ENCODE results near the gene PGAP6. TPM values are rescaled to one million over a fixed set of nuclear protein-coding genes. Genes with fewer than 3 reads are reported as not detected.
"Not testable (repeated sequence)": the region's sequence is repeated elsewhere in the genome, so short reads cannot be mapped to it uniquely, and the experiment has no call there.

The PGAP6 gene
- total RNA-seq, 1 experiment from 2014 or later, result 72.4 TPM

DNA sequence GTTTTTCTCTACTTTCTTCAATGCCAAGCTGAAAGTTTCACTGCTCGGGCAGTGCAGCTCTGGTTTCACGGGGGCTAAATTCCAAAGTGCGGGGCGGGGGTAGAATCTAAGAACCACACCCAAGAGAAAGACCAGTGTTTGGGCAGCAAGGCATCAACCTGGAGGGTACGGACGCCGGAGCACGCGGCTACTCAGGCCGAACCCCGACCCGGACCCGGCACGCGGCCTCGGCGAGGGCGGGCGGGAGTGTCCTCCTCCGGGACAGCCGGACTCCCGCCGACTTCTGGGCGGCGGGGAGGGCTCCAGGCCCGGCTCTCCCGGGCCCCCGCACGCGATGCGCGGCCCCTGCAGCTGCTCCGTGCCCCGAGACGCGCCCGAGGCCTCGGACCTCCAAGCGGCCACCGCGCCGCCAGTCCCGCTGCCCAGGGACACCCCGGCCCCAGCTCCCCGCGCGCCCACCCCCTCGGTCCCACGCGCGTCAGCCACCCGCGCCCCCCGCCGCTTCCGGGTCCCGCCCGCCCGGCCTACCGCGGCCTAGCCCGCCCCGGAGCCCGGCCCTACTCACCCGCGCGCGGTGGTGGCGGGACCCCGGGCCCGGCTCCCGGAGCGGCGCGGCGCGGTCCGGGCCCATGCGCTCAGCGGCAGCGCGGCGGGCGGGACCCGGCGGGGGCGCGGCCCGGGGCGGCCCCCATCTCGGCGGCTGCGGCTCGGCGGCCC is 29.8 kb downstream of the PGAP6 start:
- peak; percentile 13 for DNase-seq (ENCODE audit: low read depth)

GRCh38 chr16:350203-350602 is 31.6 kb downstream of the PGAP6 start:
- DNase-seq (ENCODE audit: low read depth), result no peak

- no peak for DNase-seq (ENCODE audit: low read depth)
These were observed 32.6 kb downstream of the PGAP6 start for GRCh38 chr16:349211-349610.

GRCh38 chr16:348495-348894 is 33.3 kb downstream of the PGAP6 start:
- DNase-seq (ENCODE audit: low read depth), result not testable (repeated sequence)

DNA sequence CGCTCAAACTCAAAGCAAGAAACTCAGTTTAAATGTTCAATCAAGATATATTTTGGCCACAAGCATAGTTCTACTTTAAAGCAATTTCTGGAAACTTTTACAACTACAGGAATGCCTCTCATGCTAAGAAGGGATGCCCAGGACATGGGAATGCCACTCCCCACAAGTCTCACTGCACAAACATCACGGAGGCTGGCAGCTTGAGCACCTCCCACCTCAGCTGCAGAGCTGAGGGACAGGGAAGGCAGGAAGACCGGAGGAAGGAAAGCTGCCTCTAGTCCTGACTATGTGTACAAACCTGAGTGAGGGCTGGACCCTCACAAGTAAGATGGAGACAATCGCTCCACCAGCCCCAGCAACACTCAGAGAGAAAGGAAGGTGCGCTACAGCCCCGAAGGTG is 34.6 kb downstream of the PGAP6 start:
- no peak for DNase-seq (ENCODE audit: low read depth)

GRCh38 chr16:346587-346986 is 35.2 kb downstream of the PGAP6 start:
- DNase-seq (ENCODE audit: low read depth), result no peak

- DNase-seq (ENCODE audit: low read depth), result no peak
These were observed 36.0 kb downstream of the PGAP6 start for GRCh38 chr16:345772-346171.

GRCh38 chr16:342455-343213 is 39.1 kb downstream of the PGAP6 start:
- no peak for DNase-seq (ENCODE audit: low read depth)

DNA sequence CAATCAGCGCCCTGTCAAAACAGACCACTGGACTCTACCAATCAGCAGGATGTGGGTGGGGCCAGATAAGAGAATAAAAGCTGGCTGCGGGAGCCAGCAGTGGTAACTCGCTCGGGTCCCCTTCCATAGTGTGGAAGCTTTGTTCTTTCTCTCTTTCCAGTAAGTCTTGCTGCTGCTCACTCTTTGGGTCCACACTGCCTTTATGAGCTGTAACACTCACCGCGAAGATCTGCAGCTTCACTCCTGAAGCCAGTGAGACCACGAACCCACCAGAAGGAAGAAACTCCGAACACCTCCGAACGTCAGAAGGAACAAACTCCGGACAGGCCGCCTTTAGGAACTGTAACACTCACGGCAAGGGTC is 39.8 kb downstream of the PGAP6 start:
- not testable (repeated sequence) for DNase-seq (ENCODE audit: low read depth)

DNA sequence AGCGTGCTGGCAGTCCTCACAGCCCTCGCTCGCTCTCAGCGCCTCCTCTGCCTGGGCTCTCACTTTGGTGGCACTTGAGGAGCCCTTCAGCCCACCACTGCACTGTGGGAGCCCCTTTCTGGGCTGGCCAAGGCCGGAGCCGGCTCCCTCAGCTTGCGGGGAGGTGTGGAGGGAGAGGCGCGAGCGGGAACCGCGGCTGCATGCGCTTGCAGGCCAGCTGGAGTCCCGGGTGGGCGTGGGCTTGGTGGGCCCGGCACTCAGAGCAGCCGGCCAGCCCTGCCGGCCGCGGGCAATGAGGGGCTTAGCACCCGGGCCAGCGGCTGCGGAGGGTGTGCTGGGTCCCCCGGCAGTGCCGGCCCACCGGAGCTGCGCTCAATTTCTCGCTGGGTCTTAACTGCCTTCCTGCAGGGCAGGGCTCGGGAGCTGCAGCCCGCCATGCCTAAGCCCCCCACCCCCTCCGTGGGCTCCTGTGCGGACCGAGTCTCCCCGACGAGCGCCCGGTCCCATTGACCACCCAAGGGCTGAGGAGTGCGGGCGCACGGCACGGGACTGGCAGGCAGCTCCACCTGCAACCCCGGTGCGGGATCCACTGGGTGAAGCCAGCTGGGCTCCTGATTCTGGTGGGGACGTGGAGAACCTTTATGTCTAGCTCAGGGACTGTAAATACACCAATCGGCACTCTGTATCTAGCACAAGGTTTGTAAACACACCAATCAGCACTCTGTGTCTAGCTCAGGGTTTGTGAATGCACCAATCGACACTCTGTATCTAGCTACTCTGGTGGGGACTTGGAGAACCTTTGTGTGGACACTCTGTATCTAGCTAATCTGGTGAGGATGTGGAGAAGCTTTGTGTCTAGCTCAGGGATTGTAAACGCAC is 40.4 kb downstream of the PGAP6 start:
- not testable (repeated sequence) for DNase-seq (ENCODE audit: low read depth)

GRCh38 chr16:340370-341091 is 41.2 kb downstream of the PGAP6 start:
- no peak for DNase-seq (ENCODE audit: low read depth)

- DNase-seq (ENCODE audit: low read depth), result no peak
These were observed 42.1 kb downstream of the PGAP6 start for GRCh38 chr16:339680-340079.

- no peak for DNase-seq (ENCODE audit: low read depth)
These were observed 43.7 kb downstream of the PGAP6 start for GRCh38 chr16:337975-338575.

- DNase-seq (ENCODE audit: low read depth), result no peak
These were observed 44.3 kb downstream of the PGAP6 start for GRCh38 chr16:337437-337836.

DNA sequence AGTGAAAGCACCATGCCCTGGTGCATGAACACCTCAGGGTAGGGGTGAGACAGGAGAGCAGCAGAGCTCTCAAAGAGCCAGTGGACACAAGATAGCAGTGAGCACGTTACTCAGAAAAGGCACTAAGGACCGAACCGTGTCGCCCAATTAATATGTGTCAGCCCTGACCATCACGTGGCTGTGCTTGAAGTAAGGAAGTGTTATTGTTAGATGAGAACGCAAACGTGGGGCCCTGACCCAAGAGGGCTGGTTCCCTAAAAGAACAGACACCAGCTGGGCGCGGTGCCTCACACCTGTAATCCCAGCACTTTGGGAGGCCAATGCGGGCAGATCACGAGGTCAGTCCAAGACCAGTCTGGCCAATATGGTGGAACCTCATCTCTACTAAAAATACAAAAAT is 45.5 kb downstream of the PGAP6 start:
- no peak for DNase-seq (ENCODE audit: low read depth)

DNA sequence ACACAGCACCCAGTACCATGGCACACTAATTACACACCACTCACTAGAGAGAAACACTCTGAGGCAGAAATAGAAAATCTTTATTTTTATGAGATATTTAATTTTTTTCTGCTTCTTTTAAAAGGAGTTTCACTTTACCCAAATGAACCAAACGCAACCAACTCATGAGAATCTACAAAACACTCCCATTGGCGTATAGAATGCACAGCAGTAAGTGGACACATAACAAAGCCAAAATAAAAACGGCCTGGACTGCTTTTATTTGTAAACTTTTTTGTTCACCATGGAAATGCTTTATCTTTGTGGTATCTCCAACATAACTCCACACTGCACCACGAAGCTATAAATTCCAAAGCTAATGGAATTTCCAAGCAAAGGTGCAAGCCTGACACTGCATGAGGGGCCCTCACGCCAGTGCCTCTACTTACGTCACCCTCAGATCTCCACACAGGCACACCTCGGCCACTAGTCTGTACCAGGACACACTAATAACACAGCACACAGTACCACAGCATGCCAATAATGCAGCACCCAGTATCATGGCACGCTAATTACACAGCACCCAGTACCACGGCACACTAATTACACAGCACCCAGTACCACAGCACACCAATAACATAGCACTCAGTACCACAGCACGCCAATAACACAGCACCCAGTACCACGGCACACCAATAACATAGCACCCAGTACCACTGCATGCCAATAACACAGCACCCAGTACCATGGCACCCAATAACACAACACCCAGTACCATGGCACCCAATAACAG is 46.7 kb downstream of the PGAP6 start:
- not testable (repeated sequence) for DNase-seq (ENCODE audit: low read depth)

- DNase-seq (ENCODE audit: low read depth), result not testable (repeated sequence)
These were observed 47.5 kb downstream of the PGAP6 start for GRCh38 chr16:334164-334832.

GRCh38 chr16:333406-334094 is 48.2 kb downstream of the PGAP6 start:
- DNase-seq (ENCODE audit: low read depth), result no peak

GRCh38 chr16:331181-331814 is 50.5 kb downstream of the PGAP6 start:
- peak; percentile 39 for DNase-seq (ENCODE audit: low read depth)
